Muscle layer of colon (tissue), 2 donors: ENCODE data around the gene SMKR1.

Experiments
- H3K27ac ChIP-seq: one replicate; pipeline ENCODE4 v1.7.0; 2013; ENCODE audit warnings: low read depth, mild to moderate bottlenecking, low read length, moderate library complexity
- H3K27me3 ChIP-seq, 2 donors: one replicate each; pipeline ENCODE4 v1.7.0; 2013; ENCODE audit warnings: low read length in 2 of 2, mild to moderate bottlenecking in 2 of 2; ENCODE audit not compliant: insufficient read depth in 2 of 2, control insufficient read depth in 1 of 2
- H3K36me3 ChIP-seq: one replicate; pipeline ENCODE4 v1.7.0; 2013; ENCODE audit warnings: mild to moderate bottlenecking, low read length; ENCODE audit not compliant: insufficient read depth
- H3K4me1 ChIP-seq: one replicate; pipeline ENCODE4 v1.7.0; 2013; ENCODE audit warnings: mild to moderate bottlenecking, low read length; ENCODE audit not compliant: insufficient read depth
- H3K4me3 ChIP-seq, 2 donors: one replicate each; pipeline ENCODE4 v1.7.0; 2013; ENCODE audit warnings: low read length in 2 of 2, low read depth in 1 of 2, mild to moderate bottlenecking in 1 of 2, moderate library complexity in 1 of 2
- H3K9ac ChIP-seq: one replicate; pipeline ENCODE4 v1.7.0; 2013; ENCODE audit warnings: low read length
- H3K9me3 ChIP-seq: one replicate; pipeline ENCODE4 v1.7.0; 2013; ENCODE audit warnings: mild to moderate bottlenecking, low read length
- donor health status: abdominal sarcoma.
- donor health status: Adenocarcinoma of cecum.

The SMKR1 gene

DNA sequence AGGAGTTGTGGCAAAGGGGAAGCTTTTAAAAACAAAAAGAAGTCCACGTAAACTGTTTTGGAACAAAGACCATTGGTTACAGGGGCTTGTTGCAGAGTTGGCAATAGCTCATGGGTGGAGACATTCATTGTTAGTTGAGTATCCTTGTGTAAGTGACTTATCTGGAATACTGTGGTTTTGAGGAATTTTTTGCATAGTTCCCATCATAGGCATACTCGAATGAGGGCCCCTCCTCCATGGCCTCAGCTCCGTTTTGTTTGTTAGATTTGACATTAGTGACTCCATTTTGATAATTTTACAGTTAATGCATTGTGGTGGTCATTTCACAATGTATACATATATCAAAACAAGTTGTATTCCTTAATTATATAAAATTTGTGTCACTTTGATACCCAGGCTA is 12.8 kb upstream of the SMKR1 start:
- H3K4me3 ChIP-seq, result no peak overlapping the region
- no peaks in the 10 kb centered on the region for H3K36me3 ChIP-seq
- H3K4me1 ChIP-seq, result no peaks in the 10 kb centered on the region
- H3K27ac ChIP-seq, result no peak overlapping the region
- no peaks in the 10 kb centered on the region for H3K27me3 ChIP-seq
- no peaks in the 10 kb centered on the region for H3K9me3 ChIP-seq
- H3K9ac ChIP-seq, result no peak overlapping the region

DNA sequence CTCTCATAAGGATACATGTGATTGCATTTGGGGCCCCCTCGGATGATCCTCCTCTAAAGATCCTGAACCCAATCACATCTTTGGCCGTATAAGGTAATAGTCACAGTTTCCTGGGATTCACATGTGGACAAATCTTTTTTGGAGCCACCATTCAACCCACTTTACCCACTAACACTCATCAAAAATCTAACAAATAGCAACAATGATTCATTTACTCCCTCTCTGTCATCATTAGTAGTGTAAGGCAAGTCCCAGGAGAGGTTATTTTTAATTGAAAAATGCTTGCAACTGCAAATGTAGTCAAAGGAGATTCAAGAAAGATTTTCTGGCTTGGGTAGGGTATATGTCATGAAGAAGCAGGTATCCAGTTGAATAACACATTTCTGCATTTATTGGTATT is 9.9 kb upstream of the SMKR1 start:
- Histone ChIP-seq H3K27me3 (no peaks in the 10 kb centered on the region), H3K4me1 (no peaks in the 10 kb centered on the region), H3K27ac (no peak overlapping the region), H3K9me3 (no peaks in the 10 kb centered on the region), H3K9ac (no peak overlapping the region), H3K4me3 (no peak overlapping the region), H3K36me3 (no peaks in the 10 kb centered on the region)

DNA sequence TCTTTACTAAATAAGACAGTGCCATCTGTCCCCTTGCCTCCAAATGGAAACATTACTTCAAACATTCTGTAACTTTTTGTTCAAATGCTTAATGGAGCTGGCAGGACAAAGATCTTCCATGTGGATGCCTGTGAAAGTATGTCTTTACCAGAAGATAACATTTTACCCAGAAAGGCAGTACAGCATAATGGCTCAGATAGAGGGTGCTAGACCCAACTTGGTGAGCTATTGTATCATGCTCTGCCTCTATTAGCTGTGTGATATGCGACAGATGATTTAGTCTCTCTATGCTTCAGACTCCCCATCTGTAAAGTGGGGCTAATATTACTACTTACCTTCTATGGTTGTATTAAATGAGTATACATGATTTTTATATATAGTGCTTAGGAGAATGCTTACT is 8.8 kb upstream of the SMKR1 start:
- Histone ChIP-seq H3K27ac (no peak overlapping the region), H3K4me3 (no peak overlapping the region), H3K4me1 (no peaks in the 10 kb centered on the region), H3K9ac (no peak overlapping the region), H3K9me3 (no peaks in the 10 kb centered on the region), H3K27me3 (no peaks in the 10 kb centered on the region), H3K36me3 (no peaks in the 10 kb centered on the region)

DNA sequence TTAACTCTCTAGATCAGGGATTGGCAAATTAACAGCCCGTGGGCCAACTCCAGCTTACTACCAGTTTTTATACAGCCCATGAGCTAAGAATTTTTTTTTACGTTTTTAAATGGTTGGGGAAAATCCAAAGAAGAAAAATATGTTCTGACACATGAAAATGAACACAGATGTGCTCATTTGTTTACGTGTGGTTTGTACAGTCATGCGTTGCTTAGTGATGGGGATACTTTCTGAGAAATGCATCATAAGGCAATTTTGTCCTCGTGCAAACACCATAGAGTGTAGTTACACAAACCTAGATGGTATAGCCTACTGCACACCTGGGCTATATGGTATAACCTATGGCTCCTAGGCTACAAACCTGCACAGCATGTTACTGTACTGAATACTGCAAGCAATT is 8.3 kb upstream of the SMKR1 start:
- Histone ChIP-seq H3K9ac (no peak overlapping the region), H3K4me3 (no peak overlapping the region), H3K36me3 (no peaks in the 10 kb centered on the region), H3K27me3 (no peaks in the 10 kb centered on the region), H3K4me1 (no peaks in the 10 kb centered on the region), H3K9me3 (no peaks in the 10 kb centered on the region), H3K27ac (no peak overlapping the region)

DNA sequence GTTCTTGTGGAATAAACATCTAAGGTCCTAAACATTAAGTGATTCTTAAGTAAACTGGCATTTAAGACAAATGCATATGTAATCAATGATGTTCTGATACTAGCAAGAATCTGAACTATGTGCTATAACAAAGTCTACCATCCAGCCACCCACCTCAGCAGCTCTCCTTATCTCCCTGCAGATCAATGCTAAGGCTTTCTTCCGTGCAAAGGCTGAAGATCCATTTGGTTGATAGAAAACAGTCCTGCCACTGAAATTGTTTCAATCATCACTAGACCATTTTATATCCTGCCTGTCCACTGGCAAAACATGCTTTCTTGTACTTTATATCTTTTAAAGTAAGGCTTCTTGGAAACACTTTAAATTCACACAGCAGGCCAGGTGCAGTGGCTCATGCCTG is 6.3 kb upstream of the SMKR1 start:
- no peak overlapping the region for H3K9ac ChIP-seq
- H3K4me1 ChIP-seq, result no peaks in the 10 kb centered on the region
- no peaks in the 10 kb centered on the region for H3K36me3 ChIP-seq
- no peaks in the 10 kb centered on the region for H3K27me3 ChIP-seq
- no peak overlapping the region for H3K27ac ChIP-seq
- H3K4me3 ChIP-seq, result no peak overlapping the region
- H3K9me3 ChIP-seq, result no peaks in the 10 kb centered on the region

DNA sequence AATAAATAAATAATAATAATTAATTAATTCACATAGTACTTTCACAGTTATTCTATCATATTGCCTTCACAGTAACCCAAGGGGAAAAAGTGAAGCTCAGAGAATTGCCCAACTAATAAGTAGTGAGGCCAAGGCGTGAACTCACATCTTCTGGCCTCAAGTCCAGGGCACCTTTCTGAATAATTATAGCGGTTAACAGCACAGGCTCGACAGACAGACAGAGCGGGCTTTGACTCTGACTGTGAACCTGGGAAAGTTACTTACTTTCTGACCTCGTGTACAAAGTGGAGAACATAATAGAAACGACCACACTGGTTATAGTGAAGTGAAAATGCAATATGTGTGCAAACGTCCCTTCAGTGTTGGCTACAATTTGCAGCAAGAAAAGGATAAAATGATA is 5.7 kb upstream of the SMKR1 start:
- Histone ChIP-seq H3K4me3 (no peak overlapping the region), H3K27me3 (no peaks in the 10 kb centered on the region), H3K27ac (no peak overlapping the region), H3K4me1 (no peaks in the 10 kb centered on the region), H3K9me3 (no peaks in the 10 kb centered on the region), H3K36me3 (no peaks in the 10 kb centered on the region), H3K9ac (no peak overlapping the region)

DNA sequence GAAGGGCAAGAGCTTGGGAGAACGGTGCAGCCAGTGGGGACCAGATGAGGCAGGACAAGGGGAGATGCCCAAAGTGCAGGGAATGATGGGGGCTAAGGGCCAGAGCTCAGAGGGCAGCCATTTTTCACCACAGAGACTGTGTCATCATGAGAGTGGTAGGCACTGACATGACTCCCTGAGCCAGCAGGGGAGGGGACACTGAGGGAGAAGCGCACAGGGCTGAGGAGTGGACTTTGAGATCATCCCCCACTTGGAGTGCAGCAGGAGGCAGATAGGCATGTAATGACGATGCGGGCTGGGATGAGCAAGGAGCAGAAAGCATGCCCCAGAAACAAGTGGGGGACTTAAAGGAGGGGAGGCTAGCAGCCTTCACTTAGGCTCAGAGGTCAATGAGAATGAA is 5.2 kb upstream of the SMKR1 start:
- Histone ChIP-seq H3K27ac (no peak overlapping the region), H3K36me3 (no peaks in the 10 kb centered on the region), H3K9ac (no peak overlapping the region), H3K9me3 (no peaks in the 10 kb centered on the region), H3K4me3 (no peak overlapping the region), H3K4me1 (no peaks in the 10 kb centered on the region), H3K27me3 (no peaks in the 10 kb centered on the region)

DNA sequence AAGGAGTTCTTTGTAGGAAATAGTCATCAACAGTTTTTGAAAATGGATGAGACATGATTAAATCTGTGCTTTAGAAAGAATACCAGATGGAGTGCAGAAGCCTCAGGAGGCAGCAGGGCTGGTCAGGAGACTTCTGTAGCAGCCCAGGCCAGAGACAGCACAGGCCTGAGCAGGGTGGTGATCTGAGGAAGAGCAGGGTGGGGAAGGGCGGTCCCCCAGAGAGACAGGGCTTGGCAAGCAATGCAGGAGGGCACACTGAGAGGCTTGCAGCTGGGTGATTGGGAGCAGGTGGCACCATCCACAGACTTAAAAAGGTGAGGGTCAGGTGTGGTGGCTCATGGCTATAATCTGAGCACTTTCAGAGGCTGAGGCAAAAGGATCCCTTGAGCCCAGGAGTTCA is 4.3 kb upstream of the SMKR1 start:
- no peaks in the 10 kb centered on the region for H3K36me3 ChIP-seq
- no peak overlapping the region for H3K27ac ChIP-seq
- no peaks in the 10 kb centered on the region for H3K4me1 ChIP-seq
- H3K27me3 ChIP-seq, result peaks cover 0 to 5% of the 10 kb centered on the region in 2 donors
- no peak overlapping the region for H3K4me3 ChIP-seq
- no peaks in the 10 kb centered on the region for H3K9me3 ChIP-seq
- H3K9ac ChIP-seq, result no peak overlapping the region

DNA sequence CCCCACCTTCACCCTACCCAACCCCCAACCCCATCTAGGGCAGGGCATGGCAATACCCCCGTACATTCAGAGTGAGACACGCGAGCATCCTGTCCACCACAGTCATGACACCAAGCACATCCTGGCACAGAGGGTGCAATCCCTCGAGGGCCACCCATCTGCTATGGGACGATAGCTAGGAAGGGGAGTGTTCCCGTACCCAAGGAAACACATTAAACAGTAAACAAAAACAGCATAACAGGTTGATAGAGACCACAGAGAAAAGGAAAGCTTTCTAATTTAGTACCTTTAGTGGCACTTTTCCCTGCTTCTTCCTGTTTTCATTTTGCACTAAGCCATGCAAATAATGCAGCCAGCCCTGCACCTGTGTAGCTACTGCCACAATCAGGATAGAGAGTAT is 2.3 kb upstream of the SMKR1 start:
- no peaks in the 10 kb centered on the region for H3K4me1 ChIP-seq
- H3K27ac ChIP-seq, result no peak overlapping the region
- peaks cover 0 to 9% of the 10 kb centered on the region in 2 donors for H3K27me3 ChIP-seq
- H3K4me3 ChIP-seq, result no peak overlapping the region
- H3K9me3 ChIP-seq, result no peaks in the 10 kb centered on the region
- no peak overlapping the region for H3K9ac ChIP-seq
- no peaks in the 10 kb centered on the region for H3K36me3 ChIP-seq

DNA sequence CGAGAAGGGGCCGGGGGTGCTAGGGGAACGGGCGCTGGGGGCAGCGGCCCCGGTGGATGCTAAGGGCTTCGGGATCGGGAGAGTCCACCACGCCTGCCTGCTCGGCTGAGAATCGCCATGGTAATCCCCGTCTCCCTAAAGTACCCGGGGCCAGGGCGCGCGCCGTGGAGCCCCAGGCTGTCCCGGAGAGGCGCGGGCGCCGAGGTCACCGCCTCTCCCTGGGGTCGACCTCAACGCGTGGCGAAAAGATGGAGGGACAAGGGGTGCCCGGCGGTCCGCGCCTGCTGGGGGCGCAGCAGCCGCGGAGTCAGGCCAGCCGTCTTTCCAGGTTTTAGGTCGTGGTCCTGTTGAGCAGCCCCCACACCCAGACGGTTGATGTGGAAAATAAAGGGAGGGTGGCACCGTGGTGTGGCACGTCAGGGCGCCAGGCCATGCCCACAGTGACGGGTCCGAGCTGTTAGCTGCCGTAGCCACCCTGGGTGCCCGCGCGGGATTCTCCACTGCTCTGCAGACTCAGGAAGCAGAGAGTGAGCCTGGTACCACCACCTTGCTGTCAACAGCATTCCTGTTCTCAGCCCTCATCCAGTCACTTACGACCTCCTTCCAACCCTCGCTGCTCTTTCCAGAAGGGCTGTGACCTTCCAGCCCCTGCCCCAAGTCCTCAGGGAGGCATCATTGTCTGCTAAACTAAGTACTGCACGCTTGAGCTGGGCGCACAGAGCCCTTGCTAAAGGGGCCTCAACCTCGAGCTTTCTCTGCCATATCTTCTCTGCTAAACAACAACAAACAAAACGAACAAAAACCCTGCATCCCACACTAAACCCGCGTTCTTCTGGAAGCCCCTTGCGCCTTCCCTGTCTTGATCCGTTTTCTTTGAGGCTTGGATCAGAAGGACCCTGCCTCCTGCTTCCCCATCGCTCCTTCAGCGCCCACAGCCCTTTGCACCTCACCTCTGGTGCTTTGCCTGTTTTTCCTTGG is 666 bp downstream of the SMKR1 start:
- Histone ChIP-seq H3K4me3 (peak overlapping the region; percentile 38 to 49), H3K36me3 (no peaks in the 10 kb centered on the region), H3K9me3 (no peaks in the 10 kb centered on the region), H3K4me1 (no peaks in the 10 kb centered on the region), H3K27ac (no peak overlapping the region), H3K9ac (no peak overlapping the region), H3K27me3 (peaks cover 0 to 9% of the 10 kb centered on the region in 2 donors)

DNA sequence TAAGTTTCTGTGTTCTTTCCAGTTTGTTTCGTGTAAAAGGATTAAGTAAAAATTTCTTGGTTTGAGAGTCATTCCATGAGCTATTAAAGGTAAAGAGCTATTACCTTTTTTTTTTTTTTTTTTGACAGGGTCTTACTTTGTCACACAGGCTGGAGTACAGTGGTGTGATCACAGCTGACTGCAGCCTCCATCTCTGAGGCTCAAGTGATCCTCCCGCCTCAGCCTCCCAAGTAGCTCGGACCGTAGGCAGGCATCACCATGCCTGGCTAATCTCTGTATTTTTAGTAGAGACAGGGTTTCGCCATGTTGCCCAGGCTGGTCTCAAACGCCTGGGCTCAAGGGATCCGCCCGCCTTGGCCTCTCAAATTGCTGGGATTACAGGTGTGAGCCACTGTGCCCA is 1.4 kb downstream of the SMKR1 start:
- no peaks in the 10 kb centered on the region for H3K36me3 ChIP-seq
- H3K9me3 ChIP-seq, result no peaks in the 10 kb centered on the region
- H3K27ac ChIP-seq, result no peak overlapping the region
- H3K27me3 ChIP-seq, result peaks cover 0 to 9% of the 10 kb centered on the region in 2 donors
- H3K4me1 ChIP-seq, result no peaks in the 10 kb centered on the region
- no peak overlapping the region for H3K9ac ChIP-seq
- H3K4me3 ChIP-seq, result no peak overlapping the region

DNA sequence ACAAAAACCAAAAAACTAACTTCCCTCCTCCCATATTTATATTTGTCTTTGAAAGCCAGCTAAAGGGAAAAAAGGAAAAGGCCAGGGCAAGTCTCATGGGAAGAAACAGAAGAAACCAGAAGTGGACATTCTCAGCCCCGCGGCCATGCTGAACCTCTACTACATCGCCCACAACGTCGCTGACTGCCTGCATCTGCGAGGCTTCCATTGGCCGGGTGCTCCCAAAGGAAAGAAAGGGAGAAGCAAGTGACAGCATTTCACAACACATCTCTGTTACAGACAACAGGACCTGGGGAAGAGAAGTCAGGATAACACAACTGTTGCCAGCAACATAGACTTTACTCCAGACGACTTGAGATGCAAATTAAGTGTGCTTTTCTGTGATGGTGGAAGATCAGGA is 9.9 kb downstream of the SMKR1 start:
- H3K36me3 ChIP-seq, result no peaks in the 10 kb centered on the region
- H3K9ac ChIP-seq, result no peak overlapping the region
- H3K9me3 ChIP-seq, result no peaks in the 10 kb centered on the region
- H3K27me3 ChIP-seq, result peaks cover 0 to 4% of the 10 kb centered on the region in 2 donors
- no peak overlapping the region for H3K4me3 ChIP-seq
- no peak overlapping the region for H3K27ac ChIP-seq
- no peaks in the 10 kb centered on the region for H3K4me1 ChIP-seq
